Measurements from ENCODE around the gene ADPRM.

The ADPRM gene

DNA sequence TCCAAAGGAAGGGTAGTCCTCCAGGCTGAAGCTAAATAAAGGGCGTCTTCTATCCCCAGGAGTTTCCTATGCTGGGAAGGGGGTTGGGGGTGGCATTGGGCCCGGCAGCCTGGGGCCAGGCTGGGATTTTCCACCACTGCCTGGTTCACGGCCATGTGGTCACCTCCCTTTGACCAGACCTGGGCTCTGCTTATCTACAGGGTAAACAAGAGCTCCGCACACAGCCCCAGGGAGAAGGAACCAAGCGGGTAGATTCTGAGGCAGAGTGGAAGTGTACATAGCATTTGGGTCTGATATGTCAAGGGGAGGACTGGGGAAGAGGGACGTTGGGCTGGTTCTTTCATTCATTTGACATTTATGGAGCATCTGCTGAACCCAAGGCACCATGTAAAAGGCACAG, 59.7 kb downstream of the ADPRM start:
- in situ Hi-C loops (cut with MboI; ENCODE audit: low pct_unique_long_range_greater_than_20kb, low sequenced_read_pairs, unreplicated experiment), result no loop called here
- no peak for DNase-seq (ENCODE audit: low spot score)
- TF ChIP-seq, protein P1, sequence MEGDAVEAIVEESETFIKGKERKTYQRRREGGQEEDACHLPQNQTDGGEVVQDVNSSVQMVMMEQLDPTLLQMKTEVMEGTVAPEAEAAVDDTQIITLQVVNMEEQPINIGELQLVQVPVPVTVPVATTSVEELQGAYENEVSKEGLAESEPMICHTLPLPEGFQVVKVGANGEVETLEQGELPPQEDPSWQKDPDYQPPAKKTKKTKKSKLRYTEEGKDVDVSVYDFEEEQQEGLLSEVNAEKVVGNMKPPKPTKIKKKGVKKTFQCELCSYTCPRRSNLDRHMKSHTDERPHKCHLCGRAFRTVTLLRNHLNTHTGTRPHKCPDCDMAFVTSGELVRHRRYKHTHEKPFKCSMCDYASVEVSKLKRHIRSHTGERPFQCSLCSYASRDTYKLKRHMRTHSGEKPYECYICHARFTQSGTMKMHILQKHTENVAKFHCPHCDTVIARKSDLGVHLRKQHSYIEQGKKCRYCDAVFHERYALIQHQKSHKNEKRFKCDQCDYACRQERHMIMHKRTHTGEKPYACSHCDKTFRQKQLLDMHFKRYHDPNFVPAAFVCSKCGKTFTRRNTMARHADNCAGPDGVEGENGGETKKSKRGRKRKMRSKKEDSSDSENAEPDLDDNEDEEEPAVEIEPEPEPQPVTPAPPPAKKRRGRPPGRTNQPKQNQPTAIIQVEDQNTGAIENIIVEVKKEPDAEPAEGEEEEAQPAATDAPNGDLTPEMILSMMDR (IDR thresholded peaks at IDR 0.05; ENCODE audit: extremely low read depth, insufficient read depth, missing control alignments), result no peak

- in situ Hi-C loops (cut with MboI; ENCODE audit: low pct_unique_long_range_greater_than_20kb, low sequenced_read_pairs, unreplicated experiment), result no loop called here
- DNase-seq (ENCODE audit: low spot score), result no peak
- TF ChIP-seq, protein P1 (IDR thresholded peaks at IDR 0.05; ENCODE audit: extremely low read depth, insufficient read depth, missing control alignments), result no peak
Observed at GRCh38 chr17:10757647-10758046, 60.3 kb downstream of the ADPRM start.

DNA sequence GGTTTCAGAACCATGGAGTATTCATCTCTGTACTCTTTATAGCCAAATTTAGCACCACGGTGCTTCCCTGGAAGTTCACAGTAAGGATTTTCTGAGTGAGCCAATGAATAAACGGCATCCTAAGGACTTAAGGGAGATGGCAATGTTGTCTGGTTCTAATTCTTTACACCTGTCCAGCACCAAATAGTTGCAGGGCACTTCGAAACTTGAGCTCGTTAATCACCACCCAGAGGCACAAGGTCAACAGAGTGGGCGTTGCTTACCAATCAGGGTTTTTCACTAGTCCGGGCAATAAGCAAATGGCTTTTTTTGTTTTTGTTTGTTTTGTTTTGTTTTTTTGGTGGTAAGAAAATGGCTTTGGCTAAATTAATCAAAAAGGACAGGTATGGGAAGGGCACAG, 60.7 kb downstream of the ADPRM start:
- in situ Hi-C loops (cut with MboI; ENCODE audit: low pct_unique_long_range_greater_than_20kb, low sequenced_read_pairs, unreplicated experiment), result no loop called here
- TF ChIP-seq, protein P1 (IDR thresholded peaks at IDR 0.05; ENCODE audit: extremely low read depth, insufficient read depth, missing control alignments), result no peak
- DNase-seq (ENCODE audit: low spot score), result no peak
